ENCODE results near the gene INHBB.
"Not testable (repeated sequence)": the region's sequence is repeated elsewhere in the genome, so short reads cannot be mapped to it uniquely, and the experiment has no call there.

INHBB gene

DNA sequence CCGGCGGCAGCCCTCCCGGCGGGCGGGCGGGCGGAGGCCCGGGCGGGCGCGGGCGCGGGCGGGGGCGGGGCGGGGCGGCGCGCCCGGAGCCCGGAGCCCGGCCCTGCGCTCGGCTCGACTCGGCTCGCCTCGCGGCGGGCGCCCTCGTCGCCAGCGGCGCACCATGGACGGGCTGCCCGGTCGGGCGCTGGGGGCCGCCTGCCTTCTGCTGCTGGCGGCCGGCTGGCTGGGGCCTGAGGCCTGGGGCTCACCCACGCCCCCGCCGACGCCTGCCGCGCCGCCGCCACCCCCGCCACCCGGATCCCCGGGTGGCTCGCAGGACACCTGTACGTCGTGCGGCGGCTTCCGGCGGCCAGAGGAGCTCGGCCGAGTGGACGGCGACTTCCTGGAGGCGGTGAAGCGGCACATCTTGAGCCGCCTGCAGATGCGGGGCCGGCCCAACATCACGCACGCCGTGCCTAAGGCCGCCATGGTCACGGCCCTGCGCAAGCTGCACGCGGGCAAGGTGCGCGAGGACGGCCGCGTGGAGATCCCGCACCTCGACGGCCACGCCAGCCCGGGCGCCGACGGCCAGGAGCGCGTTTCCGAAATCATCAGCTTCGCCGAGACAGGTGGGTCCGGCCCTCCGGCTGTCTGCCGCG is at the start of gene INHBB:
TSS of gene INHBB (plus strand) at position 111 of the 641 bp plus-strand sequence. CDS start at position 164, 53 bp downstream.
- DNase-seq (ENCODE audit: low read depth, low spot score) = no peak

DNA sequence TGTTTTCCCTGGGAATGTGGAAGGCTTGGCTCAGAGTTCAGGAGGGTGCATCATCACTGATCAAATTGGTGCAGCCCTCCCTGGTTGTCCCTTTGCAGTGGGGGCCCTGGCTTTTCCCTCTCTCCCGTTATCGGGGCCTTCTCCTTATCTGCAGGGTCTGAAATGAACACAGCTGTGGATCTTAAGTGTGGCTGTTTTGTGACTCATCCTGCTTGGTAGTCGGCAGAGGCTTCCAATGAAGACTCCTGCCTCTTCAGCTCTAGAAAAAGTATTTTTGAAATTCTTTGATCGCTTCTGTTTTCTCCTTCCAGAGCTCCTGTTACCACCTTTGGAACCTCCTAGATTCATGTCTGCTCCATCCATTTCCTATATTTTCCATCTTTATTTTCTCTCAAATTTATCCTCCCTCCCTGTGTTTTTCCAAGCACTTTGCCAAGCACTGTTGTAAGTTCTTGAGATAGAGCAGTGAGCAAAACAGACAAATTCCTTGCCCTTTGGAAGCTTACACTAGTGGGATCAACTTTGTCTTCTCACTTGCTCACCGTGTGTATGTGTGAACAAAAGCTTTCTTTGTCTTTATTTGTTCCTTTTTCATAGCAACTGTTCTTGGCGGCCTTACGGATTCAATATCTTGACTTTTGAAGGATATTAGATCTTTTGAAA is 47.6 kb upstream of the INHBB start:
- no peak for DNase-seq (ENCODE audit: low read depth, low spot score)

DNA sequence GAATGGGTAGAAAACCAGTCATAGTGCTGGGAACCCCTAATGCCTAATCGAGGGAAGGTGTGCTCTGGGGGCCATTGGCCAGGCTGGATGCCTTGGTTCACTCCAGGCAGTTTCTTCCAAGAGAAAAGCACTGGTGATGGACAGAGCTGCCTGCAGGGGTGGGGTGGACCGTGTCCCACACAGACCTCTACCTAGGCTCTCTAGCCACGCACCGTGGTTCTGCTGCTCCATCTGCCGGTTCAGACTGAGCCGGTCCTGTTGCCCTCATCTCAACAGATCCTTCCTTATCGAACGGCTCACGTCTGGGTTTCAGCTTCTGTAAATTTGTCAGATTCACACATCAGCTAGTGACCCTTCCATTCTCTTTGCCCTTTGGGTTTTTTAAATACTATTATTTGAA is 46.9 kb upstream of the INHBB start:
- DNase-seq (ENCODE audit: low read depth, low spot score) = no peak

DNA sequence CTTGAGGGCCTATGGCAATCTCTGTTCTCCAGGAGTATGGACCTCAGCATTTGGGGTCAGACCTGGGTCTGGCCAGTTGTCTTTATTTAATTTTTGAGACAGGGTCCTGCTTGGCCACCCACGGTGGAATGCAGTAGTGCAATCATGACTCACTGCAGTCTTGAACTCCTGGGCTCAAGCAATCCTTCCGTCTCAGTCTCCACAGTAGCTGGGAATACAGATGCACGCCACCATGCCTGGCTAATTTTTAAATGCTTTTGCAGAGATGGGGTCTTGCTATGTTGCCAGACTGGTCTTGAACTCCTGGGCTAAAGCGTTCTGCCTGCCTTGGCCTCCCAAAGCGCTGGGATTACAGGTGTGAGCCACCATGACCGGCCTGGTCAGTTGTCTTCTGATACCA is 46.4 kb upstream of the INHBB start:
- no peak for DNase-seq (ENCODE audit: low read depth, low spot score)

DNA sequence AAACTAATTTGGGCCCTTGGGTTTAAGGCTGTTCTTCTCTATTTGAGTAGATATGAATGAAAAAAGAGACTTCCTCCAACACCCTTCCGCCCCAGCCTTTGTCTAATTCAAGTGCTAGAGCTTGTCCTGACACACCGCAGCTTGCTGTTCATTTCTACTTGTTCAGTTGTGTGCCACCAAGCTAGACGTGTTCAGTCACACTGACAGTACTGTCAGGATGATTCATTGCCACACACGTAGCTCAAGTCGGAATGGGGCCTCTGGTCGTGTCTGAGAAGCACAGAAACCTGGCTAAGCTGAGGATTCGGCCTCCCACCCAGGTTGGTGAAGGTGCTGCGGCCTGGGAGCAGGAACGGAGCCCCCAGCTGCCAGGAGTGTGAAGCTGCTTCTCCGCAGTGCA is 45.6 kb upstream of the INHBB start:
- DNase-seq (ENCODE audit: low read depth, low spot score) = no peak

DNA sequence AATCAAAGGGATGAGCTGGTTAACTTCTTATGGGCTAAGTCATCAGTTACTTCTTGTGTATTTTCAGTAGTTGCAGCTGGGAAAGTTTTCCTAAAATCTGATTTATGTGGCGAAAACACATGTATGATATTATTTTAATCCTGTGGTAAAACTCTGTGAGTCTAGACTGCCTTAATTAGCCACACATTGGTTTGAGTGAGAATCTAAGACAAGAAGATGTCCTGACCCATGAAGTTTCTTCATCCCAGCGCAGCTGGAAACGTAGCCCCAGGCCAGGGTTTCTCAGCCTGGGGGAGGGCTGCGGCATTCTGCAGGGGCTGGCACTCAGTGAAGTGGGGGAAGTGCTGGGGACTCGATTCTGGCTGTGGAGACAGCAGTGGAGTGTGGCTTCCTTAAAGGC is 44.7 kb upstream of the INHBB start:
- no peak for DNase-seq (ENCODE audit: low read depth, low spot score)

DNA sequence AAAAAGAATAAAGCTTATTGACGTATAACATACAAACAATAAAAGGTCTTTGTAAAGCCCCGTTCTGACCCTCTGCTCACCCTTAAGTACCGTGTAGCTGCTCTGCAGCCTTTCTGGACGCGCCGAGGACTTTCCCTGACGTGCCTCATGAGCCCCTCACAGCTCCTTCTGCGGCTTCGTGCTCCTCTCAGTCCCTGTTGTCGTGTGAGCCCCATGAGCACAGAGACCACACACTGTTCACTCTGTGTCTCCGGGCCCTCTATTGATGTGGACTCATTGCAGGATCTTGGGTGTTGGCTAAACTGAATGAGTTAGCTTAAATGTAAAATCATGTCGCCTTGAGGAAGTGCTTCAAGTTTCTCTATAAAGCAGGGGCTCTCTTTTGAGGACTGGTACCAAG is 43.6 kb upstream of the INHBB start:
- no peak for DNase-seq (ENCODE audit: low read depth, low spot score)

DNA sequence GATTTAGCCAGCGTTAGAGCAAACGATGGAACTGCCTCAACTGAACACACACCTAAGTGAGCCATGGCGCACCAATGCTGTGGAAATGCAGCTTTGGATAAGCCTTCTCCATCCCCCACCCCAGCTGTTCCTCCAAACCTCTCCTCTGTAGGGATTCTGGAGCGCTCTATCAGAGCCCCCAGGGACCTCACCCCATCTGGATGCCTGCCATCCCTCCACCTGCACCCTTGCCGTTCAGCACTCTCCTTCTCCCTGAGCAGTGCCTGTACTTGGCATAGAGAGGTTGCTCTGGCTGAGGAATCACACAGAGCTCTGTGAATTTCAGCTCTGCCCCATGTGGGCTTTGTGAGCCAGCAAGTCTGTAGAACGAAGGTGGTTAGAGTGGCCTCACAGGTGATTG is 42.8 kb upstream of the INHBB start:
- no peak for DNase-seq (ENCODE audit: low read depth, low spot score)

DNA sequence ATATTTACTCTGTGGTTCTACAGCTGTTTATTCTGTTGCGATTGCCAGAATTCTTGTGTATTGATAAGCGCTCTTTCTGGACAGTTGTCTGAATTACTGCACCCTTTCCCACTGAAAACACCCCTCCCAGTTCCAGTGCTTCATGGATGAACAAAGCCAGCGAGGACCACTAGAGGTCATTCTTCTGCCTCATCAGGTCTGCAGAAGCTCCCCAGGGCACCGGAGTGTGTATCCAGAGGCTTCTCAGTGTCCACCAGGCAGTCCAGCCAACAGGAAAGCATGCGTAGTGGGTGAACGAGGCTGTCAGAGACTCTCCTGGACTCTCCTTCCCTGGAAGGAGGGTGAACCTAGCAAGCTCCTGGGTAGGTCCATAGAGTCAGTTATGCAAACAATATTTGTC is 40.6 kb upstream of the INHBB start:
- DNase-seq (ENCODE audit: low read depth, low spot score) = no peak

DNA sequence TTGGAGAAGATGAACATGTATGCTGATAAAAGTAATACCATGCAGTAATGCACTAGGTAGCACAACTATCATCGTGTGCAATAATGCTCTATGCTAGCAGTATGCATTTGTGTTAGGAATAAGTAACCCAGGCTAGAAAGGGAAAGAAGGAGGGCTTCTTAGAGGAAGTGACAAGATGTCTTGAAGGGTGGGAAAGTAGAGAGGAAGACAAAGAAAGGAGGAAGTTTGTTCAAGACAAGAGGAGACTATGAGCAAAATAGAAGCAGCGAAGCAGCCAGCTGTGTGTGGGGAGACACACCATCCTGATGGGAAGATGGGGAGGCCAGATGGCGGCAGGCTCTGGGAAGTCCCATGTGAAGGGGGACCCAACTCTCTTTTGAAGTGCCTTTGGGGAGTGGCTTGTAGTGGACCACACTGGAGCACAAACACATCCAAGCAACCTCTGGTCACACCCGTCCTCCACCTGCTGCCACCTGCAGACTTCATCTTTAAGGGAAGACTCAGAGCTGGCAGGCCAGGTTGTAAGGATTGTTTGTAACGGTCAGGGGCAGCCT is 39.9 kb upstream of the INHBB start:
- DNase-seq (ENCODE audit: low read depth, low spot score) = no peak

DNA sequence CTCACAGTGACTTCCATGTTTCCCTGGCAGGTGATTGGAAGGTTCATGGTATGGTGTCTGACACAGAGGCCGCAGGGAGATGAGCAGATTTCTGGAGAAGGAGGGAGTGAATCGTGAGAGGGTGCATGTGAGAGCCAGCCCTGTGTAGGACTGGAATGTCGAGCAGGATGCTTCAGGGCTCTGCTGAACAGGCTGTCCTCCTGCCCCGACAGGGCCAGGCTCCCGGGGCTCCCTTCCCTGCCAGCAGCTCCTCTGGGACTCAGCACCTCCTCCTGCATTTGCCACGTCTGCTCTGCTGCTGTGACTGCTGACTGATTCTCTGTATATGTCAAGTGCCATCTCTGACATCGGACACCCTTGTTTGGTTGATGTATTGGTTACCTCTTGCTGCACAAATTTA is 38.5 kb upstream of the INHBB start:
- no peak for DNase-seq (ENCODE audit: low read depth, low spot score)

DNA sequence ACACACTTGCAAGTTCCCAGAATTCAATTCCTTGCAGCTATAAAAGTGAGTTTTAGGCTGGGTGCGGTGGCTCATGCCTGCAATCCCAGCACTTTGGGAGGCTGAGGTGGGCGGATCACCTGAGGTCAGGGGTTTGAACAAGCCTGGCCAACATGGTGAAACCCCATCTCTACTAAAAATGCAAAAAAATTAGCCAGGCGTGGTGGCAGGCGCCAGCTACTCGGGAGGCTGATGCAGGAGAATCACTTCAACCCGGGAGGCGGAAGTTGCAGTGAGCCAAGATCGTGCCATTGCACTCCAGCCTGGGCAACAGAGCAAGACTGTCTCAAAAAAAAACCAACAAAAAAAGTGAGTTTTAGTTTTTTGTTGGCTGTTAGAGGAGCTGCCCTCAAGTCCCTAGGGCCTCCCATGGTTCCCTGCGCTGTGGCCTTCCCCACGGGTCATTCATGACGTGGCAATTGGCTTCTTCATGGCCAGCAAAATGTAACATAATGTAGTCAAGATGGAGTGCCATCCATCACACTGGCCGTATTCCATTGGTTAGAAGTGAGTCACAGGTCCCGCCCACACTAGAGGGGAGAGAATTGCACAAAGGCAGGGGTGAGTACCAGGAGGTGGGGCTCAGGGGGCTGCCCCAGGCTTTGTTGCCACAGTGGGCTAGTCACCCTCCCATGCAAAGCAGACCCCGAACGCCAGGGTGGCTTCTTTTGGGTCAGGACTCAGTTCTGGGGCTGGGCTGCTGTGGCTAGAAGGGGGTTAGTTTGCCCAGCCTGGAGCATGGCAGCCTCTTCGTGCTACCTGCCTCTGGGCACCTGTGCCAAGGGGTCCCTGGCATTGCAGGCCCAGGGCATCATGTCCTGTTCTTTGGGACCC is 37.7 kb upstream of the INHBB start:
- no peak for DNase-seq (ENCODE audit: low read depth, low spot score)

DNA sequence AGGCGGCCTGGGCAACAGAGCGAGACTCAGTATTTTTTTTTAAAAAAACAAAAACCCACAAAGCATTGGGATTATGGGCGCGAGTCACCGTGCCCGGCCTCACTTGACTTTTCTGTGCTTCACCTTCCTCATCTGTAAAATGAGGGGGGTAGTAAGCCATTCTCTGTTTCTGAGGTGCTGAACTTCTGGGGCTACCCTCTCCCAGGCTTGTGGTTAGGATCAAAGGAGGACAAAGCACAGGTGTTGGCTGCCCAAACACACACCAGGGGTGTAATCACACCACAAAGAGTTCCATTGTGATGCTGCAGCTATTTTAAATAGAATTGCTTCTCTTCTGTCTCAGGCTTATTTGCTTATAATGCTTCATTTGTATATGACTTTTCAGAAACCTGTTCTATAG is 35.8 kb upstream of the INHBB start:
- no peak for DNase-seq (ENCODE audit: low read depth, low spot score)

DNA sequence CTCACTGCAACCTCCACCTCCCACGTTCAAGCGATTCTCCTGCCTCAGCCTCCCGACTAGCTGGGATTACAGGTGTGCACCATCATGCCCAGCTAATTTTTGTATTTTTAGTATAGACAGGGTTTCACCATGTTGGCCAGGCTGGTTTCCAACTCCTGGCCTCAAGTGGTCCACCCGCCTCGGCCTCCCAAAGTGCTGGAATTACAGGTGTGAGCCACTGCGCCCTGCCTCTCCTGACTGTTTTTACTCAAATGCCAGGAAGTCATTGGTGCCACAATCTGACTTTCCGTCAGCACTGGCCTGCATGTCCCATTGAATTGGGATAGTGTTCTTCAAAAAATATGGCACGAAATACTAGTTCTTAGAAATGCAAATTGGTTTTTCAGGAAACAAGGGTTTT is 35.1 kb upstream of the INHBB start:
- not testable (repeated sequence) for DNase-seq (ENCODE audit: low read depth, low spot score)

DNA sequence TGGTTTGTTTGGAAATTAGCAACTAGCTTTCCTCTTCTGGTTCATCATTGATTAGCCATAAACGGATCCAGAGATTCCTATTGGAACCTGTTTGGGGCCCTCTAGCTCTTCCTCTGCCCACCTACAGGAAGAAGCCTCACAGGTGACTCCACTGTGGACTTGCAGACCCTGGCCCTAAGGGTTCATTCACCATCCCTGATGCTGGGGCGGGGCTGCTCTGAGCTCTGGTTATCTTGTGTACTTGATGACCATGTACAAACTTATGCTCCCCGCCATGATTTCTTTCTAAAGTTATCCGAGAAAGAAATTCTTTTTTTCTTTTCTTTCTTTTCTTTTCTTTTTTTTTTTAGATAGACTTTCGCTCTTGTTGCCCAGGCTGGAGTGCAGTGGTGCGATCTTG is 33.9 kb upstream of the INHBB start:
- no peak for DNase-seq (ENCODE audit: low read depth, low spot score)

DNA sequence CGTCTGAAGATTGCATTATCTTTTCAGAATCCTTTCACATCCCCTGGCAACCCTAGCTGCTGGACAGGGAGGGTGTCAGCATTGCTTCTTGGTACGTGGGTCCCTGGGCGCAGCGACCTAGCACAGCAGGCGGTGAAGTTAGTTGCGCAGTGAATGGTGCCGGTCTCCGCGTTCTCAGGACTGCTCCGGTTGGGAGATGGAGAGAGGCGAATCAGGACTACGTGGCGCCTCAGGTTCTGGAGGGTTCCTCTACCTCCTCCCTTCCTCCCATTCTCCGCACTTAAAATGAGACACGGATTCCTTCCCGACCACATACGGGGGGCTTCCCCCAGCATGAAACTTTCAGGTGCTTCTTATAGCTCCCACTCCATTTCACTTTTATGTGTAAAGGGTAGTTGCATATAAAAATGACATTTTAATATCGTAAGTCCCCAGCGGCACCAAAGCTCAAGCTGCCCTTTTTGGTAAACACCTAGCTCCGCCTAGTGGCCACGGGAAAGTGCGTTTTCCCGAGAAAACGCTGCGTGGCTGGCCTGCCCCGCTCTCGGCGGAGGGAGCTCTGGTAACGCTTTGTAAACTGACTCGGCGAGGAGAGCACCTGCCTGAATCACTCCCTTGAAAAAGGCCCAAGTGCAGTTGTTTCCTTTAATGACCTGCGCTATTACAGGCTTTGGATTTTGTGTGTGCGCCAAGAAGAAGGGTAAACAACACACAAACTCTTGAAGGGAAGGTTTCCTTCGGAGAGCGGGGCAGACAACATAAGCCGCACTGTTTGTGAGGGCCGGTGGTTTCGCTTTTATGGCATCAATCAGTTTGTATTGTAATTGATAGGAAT is 32.9 kb upstream of the INHBB start:
- no peak for DNase-seq (ENCODE audit: low read depth, low spot score)

DNA sequence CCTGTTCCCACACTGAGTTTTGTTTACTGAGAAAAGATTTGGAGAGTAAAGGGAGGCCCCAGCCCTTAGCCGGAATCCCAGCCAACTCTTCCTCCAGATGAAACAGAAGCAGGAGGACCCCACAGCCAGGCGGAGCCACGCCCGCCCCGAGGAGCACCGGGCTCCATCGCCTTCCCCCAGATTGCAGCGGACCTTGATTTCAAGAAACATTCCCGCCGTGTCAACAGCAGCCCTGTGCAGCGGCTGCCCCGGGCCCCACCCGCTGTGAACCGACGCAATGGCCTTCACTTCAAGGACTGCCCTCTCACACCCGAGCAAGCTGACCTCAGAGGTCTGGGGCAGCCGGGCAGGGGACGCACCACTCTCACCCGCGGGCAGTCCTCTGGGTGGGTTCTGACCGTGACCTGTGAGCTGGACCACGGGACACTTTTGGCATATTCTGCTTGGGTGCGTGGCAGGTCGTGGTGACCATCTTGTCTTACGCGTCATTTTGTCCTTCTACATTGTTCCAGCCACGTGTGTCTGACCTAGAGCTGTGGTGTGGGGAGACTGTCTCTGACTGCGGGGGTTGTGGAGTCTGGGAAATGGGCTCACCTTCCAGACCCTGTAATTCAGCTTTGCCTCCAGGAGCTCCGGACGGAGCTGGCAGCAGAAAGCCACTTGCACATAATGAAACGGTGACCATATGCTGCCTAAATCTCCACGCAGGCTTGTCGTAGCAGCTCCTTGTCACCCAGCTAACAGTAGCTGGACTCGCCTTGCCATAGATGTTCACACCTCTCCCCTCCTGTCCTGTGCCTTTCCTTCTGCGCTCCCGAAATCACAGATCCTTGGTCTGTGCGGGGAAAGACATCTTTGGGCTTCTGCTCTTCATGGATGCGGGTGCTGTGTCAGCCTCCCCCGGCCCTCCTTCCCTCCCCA is 32.0 kb upstream of the INHBB start:
- DNase-seq (ENCODE audit: low read depth, low spot score) = no peak

DNA sequence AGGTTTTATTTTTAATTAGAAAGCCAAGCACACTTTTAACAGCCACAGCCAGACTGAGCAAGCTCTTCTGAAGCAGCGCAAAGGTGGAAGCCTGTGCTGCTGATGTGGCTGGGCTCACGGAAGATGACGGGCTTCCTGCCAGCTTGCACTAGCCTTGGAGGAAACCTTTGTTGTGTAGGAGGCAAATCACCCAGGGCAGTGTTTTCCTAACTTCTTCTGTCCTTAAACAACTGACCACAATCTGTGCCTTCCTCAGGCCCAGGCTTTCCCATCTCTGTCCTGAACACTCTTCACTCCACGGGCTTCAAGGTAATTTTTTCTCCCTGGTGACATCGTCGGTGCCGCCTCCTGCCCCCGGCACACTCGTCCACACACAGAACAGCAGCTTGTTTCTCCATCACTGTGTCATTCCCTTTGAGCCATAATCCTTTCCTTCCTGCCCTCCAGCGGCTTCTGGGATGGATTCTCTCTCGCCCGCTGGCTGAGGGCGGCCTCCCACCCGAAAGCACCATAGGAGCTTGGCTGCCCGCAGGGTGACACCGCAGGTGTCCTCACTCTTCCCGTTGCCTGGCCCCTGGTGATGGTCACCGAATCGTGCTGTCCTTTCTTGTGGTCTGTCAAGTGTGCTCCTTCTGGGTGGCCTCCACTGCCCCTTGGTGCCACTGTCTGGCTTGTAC is 31.1 kb upstream of the INHBB start:
- DNase-seq (ENCODE audit: low read depth, low spot score) = no peak

DNA sequence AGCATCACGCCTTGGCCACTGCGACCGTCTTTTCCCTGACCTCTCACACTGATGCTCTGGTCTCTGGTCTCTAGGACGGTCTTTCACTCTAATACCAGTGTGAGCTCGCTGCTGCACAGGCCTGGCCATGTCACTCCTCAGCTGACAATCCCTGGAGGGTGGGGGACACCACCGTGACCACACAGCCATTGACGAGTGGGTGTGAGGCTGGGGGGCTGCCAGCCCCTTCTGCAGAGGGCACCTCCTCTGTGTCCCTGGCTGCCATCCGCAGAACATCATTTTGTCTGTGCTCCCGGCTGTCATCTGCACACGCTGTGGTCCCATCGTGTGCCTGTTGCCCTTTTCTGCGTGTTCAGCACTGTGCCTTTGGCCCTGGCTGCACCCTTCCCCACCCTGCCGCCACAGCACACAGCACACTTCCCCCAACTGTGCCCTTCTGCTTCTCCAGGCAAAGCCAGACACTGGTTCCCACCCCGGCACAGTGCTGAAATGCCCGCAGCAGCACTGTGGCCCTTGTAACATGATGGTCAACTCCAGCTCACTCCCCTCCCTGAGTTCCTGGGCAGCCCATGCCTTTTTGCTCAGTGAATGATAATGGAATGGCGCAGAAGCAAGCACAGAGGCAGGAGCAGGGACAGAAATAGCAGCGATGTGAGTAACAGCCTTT is 30.4 kb upstream of the INHBB start:
- DNase-seq (ENCODE audit: low read depth, low spot score) = no peak
